Smooth muscle cell (in vitro differentiated cells): ENCODE results near the gene SEC16A. TPM values are rescaled to one million over a fixed set of nuclear protein-coding genes. Genes with fewer than 3 reads are reported as not detected.

Experiments used
- DNase-seq: peaks from one replicate; lab custom pipeline; 2025; ENCODE audit not compliant: unreplicated experiment; lab: John Stamatoyannopoulos, UW
- H2AFZ ChIP-seq: fragments of 200-600 bp; sonication (generic); 2 replicates; pipeline ENCODE4 v1.6.0; 2016; ENCODE audit warnings: antibody characterized with exemption, low read depth, mild to moderate bottlenecking
- H3F3A ChIP-seq: fragments of 200-600 bp; sonication (generic); 2 replicates; pipeline ENCODE4 v1.6.0; 2017; ENCODE audit warnings: antibody characterized with exemption, low read depth
- H3K27ac ChIP-seq: fragments of 200-600 bp; sonication (generic); 2 replicates; pipeline ENCODE4 v1.5.1; 2016; ENCODE audit warnings: low read depth, mild to moderate bottlenecking
- H3K27me3 ChIP-seq: fragments of 200-600 bp; sonication (generic); 2 replicates; pipeline ENCODE4 v1.6.1; 2016; ENCODE audit warnings: low read depth, mild to moderate bottlenecking
- H3K36me3 ChIP-seq: fragments of 200-600 bp; sonication (generic); 2 replicates; pipeline ENCODE4 v1.5.1; 2016; ENCODE audit warnings: low read depth
- H3K4me1 ChIP-seq: fragments of 200-600 bp; sonication (generic); 2 replicates; pipeline ENCODE4 v1.5.1; 2016; ENCODE audit warnings: low read depth
- H3K4me2 ChIP-seq: fragments of 200-600 bp; sonication (generic); 2 replicates; pipeline ENCODE4 v1.6.0; 2016; ENCODE audit warnings: mild to moderate bottlenecking
- H3K4me3 ChIP-seq: fragments of 200-600 bp; sonication (generic); 2 replicates; pipeline ENCODE4 v1.5.1; 2016; ENCODE audit warnings: mild to moderate bottlenecking
- H3K79me2 ChIP-seq: fragments of 200-600 bp; sonication (generic); 2 replicates; pipeline ENCODE4 v1.6.0; 2016; ENCODE audit warnings: low read depth, mild to moderate bottlenecking
- H3K9ac ChIP-seq: fragments of 200-600 bp; sonication (generic); 2 replicates; pipeline ENCODE4 v1.6.0; 2016; ENCODE audit warnings: low read depth
- H3K9me3 ChIP-seq: fragments of 200-600 bp; sonication (generic); replicated peaks from 2 replicates; pipeline ENCODE4 v1.5.1; 2016; ENCODE audit warnings: low read depth
- H4K20me1 ChIP-seq: fragments of 200-600 bp; sonication (generic); 2 replicates; pipeline ENCODE4 v1.6.0; 2016; ENCODE audit warnings: low read depth
- WGBS: methylation state at CpG from one replicate; pipeline ENCODE4 v1.1.7; 2016; ENCODE audit warnings: low lambda C conversion rate; 5-methylcytosine and 5-hydroxymethylcytosine counted together
- polyA plus RNA-seq: library from polyadenylated mRNA; unstranded; fragments of >200 nt; fragmentation: Nextera tagmentation; extraction: Ambion mirVana; gene quantifications from 2 replicates; pipeline ENCODE4 v1.2.1, GENCODE V29; 2016
- total RNA-seq: library from RNA; depleted of rRNA; stranded (reverse); fragments of >200 nt; gene quantifications from 2 replicates; pipeline ENCODE4 v1.2.3, GENCODE V29; 2014
- TF ChIP-seq, protein P1 (sequence below): fragments of 200-600 bp; sonication (generic); IDR thresholded peaks from 2 replicates; pipeline ENCODE4 v1.5.1; 2017; ENCODE audit warnings: borderline replicate concordance, mild to moderate bottlenecking, antibody characterized with exemption; ENCODE audit not compliant: insufficient read depth, poor library complexity, severe bottlenecking

SEC16A gene
- total and polyA plus RNA-seq, 2 experiments from 2014 or later = 45.7 to 56.8 TPM

DNA sequence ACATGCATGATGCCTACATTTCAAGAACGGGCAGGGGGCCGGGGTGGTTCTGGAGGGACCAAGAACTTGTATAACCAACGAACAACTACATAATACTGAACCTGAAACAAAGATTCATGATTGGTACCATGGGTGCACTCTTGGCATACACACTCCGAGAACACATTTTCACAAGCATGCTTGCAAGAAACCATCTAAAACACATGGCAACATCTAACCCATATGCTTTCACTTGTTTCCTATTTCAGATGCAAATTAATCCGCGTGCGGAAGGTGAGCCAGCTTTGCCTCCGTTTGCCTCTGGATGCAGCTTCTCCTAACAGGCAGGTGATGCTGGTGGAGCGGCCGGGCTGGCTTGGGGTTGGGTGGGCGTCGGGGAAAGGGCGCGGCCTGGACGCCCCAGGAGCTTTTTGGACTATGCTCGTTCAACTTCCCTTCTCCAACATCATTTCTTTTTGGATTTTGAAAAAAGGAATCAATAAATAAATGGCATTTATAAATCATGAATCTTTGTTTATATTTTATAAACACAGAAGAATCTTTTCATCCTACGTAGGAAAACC, 12.5 kb upstream of the SEC16A start:
- Histone ChIP-seq H3K79me2 (no peaks in the 10 kb centered on the region), H3K9me3 (no peaks in the 10 kb centered on the region), H3K36me3 (no peaks in the 10 kb centered on the region), H3F3A (peaks cover 4% of the 10 kb centered on the region), H3K9ac (no peak overlapping the region), H3K27ac (no peak overlapping the region), H3K4me3 (no peak overlapping the region), H4K20me1 (peaks cover 3% of the 10 kb centered on the region), H3K27me3 (no peaks in the 10 kb centered on the region), H2AFZ (no peak overlapping the region), H3K4me1 (no peaks in the 10 kb centered on the region), H3K4me2 (no peak overlapping the region)
- no peak for DNase-seq
- whole genome bisulfite sequencing = 95% methylated on average over 17 of the region's 17 CpGs
- TF ChIP-seq, protein P1, sequence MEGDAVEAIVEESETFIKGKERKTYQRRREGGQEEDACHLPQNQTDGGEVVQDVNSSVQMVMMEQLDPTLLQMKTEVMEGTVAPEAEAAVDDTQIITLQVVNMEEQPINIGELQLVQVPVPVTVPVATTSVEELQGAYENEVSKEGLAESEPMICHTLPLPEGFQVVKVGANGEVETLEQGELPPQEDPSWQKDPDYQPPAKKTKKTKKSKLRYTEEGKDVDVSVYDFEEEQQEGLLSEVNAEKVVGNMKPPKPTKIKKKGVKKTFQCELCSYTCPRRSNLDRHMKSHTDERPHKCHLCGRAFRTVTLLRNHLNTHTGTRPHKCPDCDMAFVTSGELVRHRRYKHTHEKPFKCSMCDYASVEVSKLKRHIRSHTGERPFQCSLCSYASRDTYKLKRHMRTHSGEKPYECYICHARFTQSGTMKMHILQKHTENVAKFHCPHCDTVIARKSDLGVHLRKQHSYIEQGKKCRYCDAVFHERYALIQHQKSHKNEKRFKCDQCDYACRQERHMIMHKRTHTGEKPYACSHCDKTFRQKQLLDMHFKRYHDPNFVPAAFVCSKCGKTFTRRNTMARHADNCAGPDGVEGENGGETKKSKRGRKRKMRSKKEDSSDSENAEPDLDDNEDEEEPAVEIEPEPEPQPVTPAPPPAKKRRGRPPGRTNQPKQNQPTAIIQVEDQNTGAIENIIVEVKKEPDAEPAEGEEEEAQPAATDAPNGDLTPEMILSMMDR = no peak

DNA sequence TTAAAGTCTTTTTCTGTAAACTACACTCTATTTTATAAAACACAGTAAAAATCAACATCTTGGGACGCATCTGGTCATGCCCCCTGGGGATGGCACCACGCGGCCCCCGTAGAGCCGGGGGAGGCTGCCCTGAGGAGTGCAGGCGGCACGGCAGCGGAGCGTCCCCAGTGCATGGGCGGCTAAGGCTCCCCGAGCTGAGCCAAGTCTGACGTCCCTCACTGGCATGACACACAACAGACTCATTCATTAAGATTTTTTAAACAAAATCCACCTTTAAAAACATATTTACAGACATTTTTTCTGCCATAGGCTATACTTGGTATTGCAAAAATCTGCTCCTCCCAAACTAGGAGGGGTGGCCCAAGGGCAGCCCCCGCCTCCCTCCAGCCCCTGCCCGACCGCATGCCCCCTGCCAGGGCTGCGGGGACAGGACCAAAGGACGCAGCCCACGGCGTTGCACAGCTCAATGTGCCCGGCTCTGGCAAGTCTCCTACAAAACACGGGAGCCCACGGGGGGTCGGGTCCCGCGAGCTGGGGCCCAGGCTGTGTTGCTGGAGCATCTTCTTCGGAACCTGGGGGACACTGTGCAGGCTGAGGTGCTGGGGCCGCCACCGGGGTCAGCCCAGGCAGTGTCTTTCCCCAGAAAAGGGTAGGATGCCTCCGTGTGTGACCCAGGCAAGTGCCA, 11.8 kb upstream of the SEC16A start:
- no peaks in the 10 kb centered on the region for H3K4me1 ChIP-seq
- TF ChIP-seq, protein P1 = no peak
- H3K9me3 ChIP-seq = no peaks in the 10 kb centered on the region
- no peaks in the 10 kb centered on the region for H3K79me2 ChIP-seq
- H3K36me3 ChIP-seq = no peaks in the 10 kb centered on the region
- H2AFZ ChIP-seq = no peak overlapping the region
- no peak for DNase-seq
- H3K9ac ChIP-seq = no peak overlapping the region
- peaks cover 3% of the 10 kb centered on the region for H4K20me1 ChIP-seq
- H3K4me2 ChIP-seq = no peak overlapping the region
- H3K27me3 ChIP-seq = no peaks in the 10 kb centered on the region
- 95% methylated on average over 29 of the region's 29 CpGs for WGBS
- H3K4me3 ChIP-seq = no peak overlapping the region
- no peak overlapping the region for H3K27ac ChIP-seq
- H3F3A ChIP-seq = peaks cover 4% of the 10 kb centered on the region

DNA sequence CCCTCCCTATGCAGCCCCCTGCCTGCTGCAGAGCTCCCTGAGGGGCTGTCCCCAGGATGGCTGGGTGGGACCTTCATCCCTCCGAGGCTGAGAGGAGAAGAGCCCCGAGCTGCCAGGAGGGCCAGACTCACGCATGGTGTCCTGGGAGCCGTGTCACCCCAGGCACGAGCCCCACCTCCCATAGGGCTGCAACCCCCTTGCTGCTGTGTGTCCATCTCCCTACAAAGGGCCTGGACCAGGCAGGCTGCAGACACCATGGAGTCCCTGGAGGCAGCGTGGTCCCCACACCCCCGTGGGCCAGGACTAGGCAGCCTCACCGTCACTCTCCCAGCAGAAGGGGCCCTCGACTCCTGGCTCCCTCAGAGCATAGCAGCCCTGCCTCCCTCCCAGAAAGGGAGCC, 11.2 kb upstream of the SEC16A start:
- no peak overlapping the region for H3K4me3 ChIP-seq
- H3K9me3 ChIP-seq = no peaks in the 10 kb centered on the region
- H3K9ac ChIP-seq = no peak overlapping the region
- no peak overlapping the region for H2AFZ ChIP-seq
- H3F3A ChIP-seq = peaks cover 4% of the 10 kb centered on the region
- 90% methylated on average over 9 of the region's 9 CpGs for WGBS
- no peak for DNase-seq
- TF ChIP-seq, protein P1 = no peak
- H3K27me3 ChIP-seq = no peaks in the 10 kb centered on the region
- no peaks in the 10 kb centered on the region for H3K36me3 ChIP-seq
- no peak overlapping the region for H3K4me2 ChIP-seq
- H3K27ac ChIP-seq = no peak overlapping the region
- H3K79me2 ChIP-seq = no peaks in the 10 kb centered on the region
- peaks cover 3% of the 10 kb centered on the region for H4K20me1 ChIP-seq
- H3K4me1 ChIP-seq = no peaks in the 10 kb centered on the region

DNA sequence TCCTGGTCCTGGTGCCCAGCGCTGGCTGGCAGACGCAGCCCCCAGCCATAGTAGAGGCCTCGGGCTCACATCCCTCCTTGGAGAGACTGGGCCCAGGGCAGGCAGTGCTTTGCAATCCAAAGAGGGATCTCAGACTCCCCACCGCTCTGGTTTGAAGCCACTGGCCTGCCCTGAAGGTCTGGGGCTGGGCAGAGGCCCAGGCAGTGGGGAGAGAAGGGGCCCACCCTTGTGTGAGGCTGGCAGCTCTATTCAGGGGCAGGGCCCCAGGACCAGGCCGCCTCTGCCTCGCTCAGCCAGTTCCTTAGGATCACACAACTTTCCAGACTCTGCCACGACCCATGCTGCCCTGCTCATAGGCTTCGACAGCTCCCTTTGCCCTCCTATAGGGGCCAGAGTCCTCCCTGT, 10.7 kb upstream of the SEC16A start:
- no peak overlapping the region for H3K4me2 ChIP-seq
- peaks cover 4% of the 10 kb centered on the region for H3F3A ChIP-seq
- no peaks in the 10 kb centered on the region for H3K36me3 ChIP-seq
- H3K4me1 ChIP-seq = no peaks in the 10 kb centered on the region
- no peak overlapping the region for H3K27ac ChIP-seq
- H3K4me3 ChIP-seq = no peak overlapping the region
- 81% methylated on average over 8 of the region's 8 CpGs for WGBS
- peaks cover 3% of the 10 kb centered on the region for H4K20me1 ChIP-seq
- TF ChIP-seq, protein P1 = no peak
- H3K27me3 ChIP-seq = no peaks in the 10 kb centered on the region
- H2AFZ ChIP-seq = no peak overlapping the region
- H3K9me3 ChIP-seq = no peaks in the 10 kb centered on the region
- no peak for DNase-seq
- H3K79me2 ChIP-seq = no peaks in the 10 kb centered on the region
- H3K9ac ChIP-seq = no peak overlapping the region
